ENCODE data around the gene ZFR2.

The ZFR2 gene

DNA sequence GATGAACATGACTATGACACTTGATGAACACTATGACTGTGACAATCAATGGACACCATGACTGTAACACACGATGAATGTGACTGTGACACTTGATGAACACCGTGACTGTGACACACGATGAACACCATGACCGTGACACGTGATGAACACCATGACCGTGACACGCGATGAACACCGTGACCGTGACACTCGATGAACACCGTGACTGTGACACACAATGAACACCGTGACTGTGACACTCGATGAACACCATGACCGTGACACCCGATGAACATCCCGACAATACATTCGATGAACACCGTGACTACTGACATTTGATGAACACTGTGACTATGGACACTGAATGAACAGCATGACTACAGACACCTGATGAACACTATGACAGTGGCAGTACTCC, 30.9 kb downstream of the ZFR2 start:
- TF ChIP-seq, protein P1, sequence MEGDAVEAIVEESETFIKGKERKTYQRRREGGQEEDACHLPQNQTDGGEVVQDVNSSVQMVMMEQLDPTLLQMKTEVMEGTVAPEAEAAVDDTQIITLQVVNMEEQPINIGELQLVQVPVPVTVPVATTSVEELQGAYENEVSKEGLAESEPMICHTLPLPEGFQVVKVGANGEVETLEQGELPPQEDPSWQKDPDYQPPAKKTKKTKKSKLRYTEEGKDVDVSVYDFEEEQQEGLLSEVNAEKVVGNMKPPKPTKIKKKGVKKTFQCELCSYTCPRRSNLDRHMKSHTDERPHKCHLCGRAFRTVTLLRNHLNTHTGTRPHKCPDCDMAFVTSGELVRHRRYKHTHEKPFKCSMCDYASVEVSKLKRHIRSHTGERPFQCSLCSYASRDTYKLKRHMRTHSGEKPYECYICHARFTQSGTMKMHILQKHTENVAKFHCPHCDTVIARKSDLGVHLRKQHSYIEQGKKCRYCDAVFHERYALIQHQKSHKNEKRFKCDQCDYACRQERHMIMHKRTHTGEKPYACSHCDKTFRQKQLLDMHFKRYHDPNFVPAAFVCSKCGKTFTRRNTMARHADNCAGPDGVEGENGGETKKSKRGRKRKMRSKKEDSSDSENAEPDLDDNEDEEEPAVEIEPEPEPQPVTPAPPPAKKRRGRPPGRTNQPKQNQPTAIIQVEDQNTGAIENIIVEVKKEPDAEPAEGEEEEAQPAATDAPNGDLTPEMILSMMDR (conservative IDR thresholded peaks at IDR 0.05; ENCODE audit: low read depth, low read length): no peak

DNA sequence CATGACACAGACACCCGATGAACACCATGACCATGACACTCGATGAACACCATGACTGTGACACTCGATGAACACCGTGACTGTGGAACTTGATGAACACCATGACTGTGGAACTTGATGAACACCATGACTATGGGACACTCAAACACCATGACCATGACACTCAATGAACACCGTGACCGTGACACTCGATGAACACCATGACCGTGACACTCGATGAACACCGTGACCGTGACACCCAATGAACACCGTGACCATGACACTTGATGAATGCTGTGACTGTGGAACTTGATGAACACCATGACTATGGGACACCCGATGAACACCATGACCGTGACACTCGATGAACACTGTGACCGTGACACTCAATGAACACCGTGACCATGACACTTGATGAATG, 31.5 kb downstream of the ZFR2 start:
- TF ChIP-seq, protein P1 (conservative IDR thresholded peaks at IDR 0.05; ENCODE audit: low read depth, low read length): no peak
- DNase-seq (ENCODE audit: low read depth): no peak
- no peak overlapping the region for H3K4me3 ChIP-seq (ENCODE audit: low read length)

More for the DNA sequence above, 30.9 kb downstream of the ZFR2 start:
- H3K4me3 ChIP-seq (ENCODE audit: low read length): no peak overlapping the region
- no peak for DNase-seq (ENCODE audit: low read depth)

DNA sequence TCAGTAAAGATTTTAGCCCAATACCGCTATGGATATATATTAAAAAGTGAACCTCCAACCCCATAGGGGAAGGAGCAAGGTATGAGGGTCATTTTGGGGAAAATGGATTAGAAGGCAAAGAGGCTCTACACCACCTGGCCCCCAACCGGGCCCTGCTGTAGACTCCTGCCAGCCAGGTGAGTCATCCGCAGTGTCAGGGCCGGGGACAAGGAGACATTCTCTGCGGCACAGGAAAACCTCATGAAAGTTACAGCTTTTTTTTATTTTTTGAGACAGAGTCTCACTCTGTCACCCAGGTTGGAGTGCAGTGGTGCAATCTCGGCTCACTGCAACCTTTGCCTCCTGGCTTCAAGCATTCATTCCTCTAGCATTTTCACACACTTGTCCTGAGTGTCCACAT, 32.0 kb downstream of the ZFR2 start:
- H3K4me3 ChIP-seq (ENCODE audit: low read length): no peak overlapping the region
- TF ChIP-seq, protein P1 (conservative IDR thresholded peaks at IDR 0.05; ENCODE audit: low read depth, low read length): no peak
- DNase-seq (ENCODE audit: low read depth): no peak

DNA sequence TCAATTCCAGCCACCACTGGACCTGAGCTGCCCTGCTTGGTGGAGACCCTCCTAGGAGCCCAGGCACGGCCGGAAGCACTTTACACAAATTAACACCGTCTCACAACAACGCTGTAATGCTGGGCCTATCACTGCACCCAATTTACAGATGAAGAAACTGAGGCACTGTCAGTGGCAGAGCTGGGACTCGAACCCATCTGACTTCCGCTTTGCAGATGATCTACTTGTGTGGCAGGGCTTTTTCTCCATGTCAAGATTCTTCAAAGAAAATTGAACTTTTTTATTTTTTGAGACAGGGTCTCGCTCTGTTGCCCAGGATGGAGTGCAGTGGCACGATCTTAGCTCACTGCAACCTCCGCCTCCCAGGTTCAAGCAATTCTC, 33.8 kb downstream of the ZFR2 start:
- no peak for DNase-seq (ENCODE audit: low read depth)
- no peak overlapping the region for H3K4me3 ChIP-seq (ENCODE audit: low read length)
- TF ChIP-seq, protein P1 (conservative IDR thresholded peaks at IDR 0.05; ENCODE audit: low read depth, low read length): no peak

DNA sequence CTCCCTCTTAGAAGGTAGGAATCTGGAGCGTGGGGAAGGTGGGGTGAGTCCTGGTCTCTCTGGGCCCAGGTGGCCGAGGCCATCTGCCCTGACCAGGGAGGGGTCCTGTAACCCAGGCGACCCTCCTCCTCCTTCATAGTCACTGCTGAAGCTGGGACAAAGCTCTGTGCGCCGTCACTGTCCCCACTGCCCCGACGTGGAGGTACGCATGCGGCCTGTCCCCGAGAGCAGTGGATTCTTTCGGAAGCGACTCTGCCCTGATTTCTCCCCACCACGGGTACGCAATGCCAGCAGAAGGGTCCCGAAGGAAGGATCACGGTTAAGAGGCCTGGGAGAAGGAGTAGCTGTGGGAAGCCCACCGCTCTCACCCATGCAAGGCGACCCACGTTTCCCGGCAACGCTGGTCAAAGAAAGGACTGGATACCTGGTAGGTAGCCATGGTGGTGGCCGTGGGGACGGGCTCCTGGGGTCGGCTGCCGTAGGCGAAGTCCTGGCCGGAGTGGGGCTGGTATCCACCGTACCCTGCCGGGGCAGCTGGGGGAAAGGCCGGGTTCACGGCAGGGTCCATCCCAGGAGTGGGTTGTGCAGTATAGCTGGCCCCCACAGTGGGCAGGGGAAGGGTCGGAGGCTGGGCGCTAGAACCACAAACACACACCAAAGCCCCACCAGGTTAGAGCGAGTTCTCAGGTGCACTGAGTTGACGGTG, 34.3 kb downstream of the ZFR2 start:
- TF ChIP-seq, protein P1 (conservative IDR thresholded peaks at IDR 0.05; ENCODE audit: low read depth, low read length): no peak
- no peak overlapping the region for H3K4me3 ChIP-seq (ENCODE audit: low read length)
- DNase-seq (ENCODE audit: low read depth): no peak

DNA sequence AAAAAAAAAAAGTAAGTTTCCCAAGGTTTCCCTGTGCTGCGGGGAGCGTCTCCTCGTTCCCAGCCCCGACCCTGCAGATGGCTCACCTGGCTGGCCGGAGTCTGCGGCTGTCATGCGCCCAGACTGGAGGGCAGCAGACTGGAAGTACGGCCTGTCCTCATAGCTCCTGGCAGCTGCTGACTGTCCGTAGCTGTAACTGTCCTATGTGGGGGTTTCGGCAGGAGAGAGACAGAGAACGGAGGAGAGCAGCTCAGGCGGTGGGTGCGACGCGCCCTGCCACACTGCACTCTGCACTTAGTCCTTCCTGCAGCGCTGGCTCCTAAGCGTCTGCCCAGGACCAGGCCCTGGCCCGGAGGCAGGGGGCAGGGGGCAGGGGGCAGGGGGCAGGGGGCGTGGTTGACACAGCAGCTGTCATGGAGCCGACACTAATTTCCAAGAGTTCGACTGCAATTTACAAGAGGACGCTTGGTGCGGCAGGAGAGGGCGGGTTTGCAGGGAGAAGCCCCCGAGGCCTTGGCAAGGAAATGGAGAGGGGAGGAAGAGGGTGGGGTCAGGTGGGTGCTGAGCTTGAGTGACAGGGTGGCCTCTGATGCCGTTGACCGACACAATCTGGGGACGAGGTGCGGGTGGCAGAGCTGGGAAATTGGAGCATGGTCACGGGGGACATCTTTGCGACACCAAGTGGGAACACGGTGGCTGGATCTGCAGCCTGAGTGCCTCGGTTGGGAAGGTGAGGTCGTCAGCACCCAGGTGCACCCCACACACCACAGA, 35.1 kb downstream of the ZFR2 start:
- DNase-seq (ENCODE audit: low read depth): no peak
- TF ChIP-seq, protein P1 (conservative IDR thresholded peaks at IDR 0.05; ENCODE audit: low read depth, low read length): no peak
- no peak overlapping the region for H3K4me3 ChIP-seq (ENCODE audit: low read length)

DNA sequence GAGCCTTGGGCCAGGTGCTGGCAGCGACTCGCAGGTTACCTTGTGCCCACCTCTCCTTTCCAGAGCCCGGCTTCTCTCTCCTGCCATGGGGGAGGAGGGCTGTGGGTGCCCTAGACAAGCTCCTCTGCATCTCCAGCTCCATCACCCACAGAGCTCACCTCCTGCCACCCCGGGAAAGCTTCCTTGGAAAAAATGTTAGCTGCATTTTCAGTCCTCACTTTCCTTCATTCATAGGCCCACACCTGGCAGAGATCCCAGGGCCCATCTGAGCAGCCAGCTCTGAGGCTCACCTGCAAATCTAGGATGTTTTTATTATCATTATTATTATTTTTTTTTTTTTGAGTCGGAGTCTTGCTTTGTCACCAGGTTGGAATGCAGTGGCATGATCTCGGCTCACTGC, 36.8 kb downstream of the ZFR2 start:
- DNase-seq (ENCODE audit: low read depth): no peak
- TF ChIP-seq, protein P1 (conservative IDR thresholded peaks at IDR 0.05; ENCODE audit: low read depth, low read length): no peak
- H3K4me3 ChIP-seq (ENCODE audit: low read length): no peak overlapping the region
